Fibroblast of skin of left biceps (primary cell): ENCODE data around the gene LYST.
A peak's percentile ranks its signal among the peaks of the same experiment; 100 is the strongest.

Experiments
- DNase-seq, 2 experiments: peaks; one replicate each; pipeline ENCODE4 v3.0.0-alpha.2; 2013; ENCODE audit warnings: low read depth in 2 of 2

Gene LYST

DNA sequence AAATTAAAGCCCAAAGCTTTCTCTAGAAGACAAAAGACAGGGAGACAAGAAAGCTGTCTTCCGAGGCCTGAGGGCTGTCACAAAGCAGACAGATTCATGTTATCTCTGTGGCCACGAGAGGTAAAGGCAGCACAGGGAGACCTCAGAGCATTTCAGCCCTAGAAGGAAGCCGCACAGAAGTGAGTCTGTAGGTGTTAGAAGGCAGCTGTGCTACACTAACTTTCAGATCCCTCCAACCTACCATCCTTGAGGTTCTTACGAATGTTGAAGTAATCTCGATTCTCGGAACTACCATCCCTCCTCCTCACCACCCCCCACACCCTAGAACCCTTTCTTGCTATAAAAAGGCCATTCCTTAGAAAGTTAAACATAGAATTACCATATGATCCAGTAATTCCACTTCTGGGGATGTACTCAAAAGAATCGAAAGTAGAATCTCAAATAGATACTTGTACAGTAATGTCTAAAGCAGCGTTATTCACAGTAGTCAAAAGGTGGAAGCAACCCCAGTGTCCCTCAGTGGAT is 21.5 kb upstream of the LYST start:
- no peak for DNase-seq

DNA sequence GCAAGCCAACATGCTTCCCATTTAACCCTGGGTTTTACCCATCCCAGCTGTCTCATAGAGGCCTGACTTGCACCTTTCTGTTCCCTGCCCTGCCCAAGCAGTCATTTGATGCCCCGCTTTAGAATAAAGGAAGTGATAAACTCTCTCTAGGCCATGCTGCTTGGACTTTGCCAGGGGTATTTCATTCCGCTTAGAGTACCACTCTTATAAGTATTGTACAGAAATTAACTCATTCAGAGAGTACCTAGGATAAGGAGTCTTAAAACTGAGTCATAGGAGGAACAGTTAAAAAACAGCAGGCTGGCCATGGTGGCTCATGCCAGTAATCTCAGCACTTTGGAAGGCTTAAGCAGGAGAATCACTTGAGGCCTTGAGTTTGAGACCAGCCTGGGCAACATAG is 21.0 kb upstream of the LYST start:
- no peak for DNase-seq

DNA sequence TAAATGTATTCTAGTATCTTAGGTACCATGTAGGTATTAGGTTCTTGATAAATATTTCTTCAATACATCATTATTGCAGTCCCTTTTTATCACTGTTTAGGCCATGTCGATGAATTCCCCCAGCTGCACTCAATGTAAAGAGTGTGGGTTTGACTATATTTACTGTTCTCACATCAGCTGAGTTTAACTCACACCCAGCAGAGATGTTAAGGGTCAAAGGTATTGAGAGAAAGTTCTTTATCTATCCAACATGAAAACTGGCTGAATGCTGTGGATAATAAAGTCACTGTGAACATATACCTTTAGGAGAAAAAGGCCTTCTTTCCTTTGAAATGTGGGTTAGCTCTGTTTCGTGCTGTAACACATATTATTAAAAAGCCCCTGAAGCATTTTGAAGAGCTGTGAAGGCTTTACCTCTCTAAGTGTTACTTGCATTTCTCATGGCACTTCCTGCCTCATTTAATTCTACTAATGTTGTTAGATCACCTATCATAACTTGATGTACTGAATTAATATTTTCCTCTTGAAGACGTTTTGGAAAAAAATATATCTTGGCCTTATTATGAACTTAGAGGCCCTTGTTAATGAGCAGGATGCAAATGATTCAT is 19.1 kb upstream of the LYST start:
- DNase-seq: no peak

DNA sequence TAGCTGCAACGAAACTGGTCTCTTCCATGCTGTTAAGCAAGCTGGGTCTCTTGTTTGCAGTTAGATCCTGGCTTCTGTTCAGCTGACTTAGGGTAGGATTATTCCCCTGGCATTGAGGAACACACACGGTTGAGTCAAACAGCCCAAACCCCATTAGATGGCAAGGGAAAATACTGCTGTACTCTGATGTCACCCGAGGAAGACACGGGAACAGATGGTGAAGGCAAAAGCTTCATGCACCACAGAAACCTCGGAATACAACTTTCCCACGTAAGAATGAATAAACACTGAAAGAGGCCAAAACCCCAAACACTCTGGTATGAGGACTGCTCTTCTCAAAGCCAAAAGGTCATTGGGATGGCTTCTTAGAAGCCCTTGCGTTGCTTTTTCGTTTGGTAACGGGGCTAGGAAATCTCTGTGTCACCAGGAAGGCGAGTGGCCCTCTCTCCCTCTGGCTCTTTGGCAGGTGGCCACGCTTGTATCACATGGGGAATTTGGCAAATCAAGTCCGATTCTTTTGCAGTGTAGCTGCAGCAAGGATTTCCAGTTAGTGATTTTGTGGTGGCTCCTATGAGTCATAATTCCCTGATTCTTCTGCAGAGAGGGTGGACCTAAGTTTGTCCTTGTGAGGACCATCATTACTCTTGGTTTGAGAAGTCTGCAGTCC is 16.7 kb upstream of the LYST start:
- peak; percentile 78 for DNase-seq

DNA sequence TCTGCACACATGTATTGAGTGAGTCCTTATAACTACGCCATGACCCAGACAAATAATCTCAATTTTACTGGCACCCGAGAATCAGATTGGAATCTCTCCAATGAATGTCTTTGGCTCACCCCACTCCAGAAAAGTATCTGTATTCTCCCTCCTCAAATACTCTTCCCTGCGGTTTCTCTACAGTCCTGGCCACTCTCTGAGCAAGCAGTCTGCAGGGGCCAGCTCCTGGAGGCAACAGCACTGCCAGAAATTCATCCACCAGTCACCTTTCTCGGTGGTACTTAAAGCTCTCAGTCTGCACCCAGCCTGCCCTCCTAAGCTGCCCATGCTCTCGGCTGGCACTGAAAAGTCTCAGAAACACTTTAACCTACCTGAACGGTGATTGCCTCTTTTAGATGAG is 16.1 kb upstream of the LYST start:
- no peak for DNase-seq

DNA sequence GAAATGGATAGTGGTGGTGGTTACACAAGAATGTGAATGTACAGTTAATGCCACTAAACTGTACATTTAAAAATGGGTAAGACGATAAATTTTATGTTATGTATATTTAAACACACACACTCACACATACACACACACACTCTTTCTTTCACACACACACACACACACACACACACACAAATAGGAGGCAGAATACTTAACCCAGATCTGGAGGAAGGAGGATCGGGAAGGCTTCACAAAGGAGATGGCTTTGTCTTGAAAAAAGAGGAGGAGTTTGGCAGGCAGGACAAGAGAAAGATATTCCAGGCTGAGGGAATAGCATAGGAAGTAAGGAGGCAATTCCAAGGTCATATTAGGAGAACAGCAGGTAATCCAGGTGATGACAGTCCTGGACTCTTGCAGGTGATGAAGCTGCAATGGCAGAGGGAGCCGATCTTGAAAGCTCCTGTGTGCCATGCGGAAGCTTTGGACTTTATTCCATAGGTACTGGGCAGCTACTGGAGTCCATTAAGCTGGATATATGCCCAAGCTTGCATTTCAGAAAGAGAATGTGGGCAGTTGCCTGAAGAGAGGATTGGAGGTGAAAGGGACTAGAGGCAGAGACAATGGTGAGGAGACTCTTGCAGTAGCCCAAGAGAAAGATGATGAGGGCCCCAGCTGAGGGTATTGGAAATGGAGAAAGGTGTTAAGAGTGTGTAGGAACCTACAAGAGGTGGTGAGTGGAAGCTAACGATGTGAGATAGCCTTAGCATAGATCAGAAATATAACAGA is 15.4 kb upstream of the LYST start:
- no peak for DNase-seq

DNA sequence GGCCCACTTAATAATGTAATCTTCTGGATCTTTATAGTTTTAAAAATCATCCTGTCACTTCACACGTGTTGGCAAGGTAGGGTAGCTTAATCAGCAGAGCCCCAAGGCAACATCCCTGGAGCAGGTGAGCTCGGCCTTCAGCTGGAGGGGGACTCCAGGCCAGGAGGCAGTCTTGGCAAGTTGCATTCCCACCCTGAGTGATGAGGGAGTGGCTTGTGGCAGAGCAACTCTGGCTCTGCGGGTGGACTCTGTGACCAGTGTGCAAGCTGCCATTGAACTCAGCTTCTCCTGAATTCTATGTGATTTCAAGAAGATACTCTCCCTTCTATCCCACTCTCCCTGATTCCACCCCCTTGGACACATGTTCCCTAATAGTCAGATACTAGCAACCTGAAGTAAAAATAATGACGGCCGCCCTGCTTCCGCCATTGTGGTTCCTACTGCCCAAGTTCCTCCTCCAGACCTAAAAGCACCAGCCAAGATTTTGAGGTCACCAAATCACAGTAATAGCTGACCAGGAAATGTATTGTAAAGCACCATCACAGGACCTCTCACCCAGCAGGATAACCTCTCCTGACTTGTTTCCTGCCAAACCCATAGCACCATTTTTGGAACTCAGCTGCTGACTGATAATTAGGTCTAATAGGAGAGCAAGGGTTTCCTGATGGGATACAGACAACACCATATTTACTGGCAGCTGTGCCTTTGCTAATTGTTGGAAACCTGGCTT is 11.5 kb upstream of the LYST start:
- no peak for DNase-seq

DNA sequence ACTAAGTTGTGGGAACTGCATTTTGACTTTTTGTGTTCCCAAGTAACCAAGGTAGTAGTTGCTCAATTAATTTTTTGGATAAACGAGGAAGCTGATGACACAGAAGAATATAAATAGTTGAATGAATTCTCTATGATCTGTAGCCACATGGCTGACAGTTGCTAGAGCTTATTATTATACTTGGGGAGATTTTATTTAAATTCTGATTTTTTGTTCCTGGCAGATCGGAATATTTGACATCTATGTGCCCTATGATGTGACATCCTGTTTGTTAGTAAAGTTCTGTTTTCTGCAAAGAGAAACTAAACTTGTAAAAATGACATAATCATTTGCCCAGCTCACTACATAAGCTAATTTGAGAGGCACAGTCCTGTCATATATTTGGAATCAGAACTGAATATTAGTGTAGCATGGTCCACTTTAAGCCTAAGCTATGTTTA is 9.7 kb upstream of the LYST start:
- DNase-seq: no peak

DNA sequence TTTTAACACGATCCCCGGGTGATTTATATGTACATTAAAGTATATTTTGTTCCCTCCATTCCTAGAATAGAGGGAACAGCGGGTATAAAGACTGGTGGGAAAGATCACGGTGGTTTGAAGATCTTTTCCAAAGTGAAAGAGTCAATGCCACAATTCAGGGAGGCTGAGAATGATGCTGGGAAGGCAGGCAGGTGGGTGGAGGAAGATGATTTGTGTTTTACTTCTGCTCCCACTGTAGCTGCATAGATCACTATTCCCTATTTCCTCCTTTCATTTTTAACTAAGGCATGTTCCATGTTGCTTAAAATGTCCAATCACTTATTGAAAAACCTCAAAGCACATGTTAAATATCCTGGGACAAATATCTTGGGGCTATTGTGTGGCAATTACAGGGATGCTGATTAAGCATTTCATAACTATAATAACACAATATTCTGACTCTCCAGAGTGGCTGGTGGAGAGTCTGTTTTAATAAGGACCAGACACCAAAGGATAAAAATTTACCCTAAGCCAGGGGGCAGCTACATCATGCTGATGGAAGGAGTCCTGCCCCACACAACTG is 8.4 kb upstream of the LYST start:
- no peak for DNase-seq

DNA sequence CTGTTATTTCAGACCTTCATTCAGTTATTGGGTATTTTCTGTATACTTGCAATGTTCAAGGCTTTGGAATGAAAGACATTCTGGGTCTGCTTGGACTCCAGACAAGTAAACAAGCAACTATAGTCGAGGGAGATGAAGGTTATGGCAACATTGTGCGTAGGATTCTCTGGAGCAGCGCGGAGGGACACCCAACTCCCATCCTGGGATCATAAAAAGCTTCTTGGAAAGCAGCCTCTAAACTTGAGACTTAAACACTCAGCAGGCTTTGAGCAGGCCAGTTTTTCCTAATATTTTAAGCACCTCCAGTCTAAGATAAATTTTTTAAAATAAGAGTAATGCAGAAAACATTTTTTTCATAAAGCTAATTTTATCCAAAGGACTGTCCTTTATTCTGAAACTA is 7.6 kb upstream of the LYST start:
- DNase-seq: no peak

DNA sequence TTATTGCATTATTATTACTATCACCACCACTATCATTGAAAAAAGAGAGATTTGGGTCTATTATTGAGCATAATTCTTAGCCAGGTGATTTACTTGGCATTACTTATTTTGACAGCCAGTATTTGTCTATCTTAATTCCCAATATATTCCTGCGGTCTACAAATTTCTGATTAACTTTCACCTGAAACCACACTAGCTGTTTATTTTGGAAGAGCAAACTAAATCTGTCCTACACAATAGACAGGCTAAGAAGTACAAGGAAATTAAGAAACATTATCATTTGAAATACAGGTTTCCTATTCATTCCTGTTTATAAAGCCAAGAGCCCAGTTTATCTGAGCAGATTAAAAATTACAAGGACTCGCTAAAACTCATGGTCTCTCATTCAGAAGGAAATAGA is 6.9 kb upstream of the LYST start:
- no peak for DNase-seq

DNA sequence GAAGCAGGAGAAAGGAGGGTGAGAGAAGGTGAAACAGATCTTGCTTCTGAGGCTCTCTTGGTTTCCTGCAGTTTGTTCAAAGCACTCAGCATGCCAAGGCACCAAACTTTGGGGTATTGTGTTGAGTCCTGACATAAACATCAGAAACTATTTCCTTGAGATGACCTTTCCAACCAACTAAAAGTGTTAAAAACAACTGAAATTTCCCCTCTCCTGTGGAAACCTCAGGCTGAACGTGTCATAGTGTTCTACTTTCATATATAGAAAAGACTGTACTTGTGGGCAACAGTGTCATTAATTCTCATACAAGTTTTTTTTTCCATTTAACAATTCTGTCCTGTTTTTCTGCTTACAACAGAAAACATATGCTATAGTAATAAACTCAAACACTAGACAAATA is 6.3 kb upstream of the LYST start:
- no peak for DNase-seq

DNA sequence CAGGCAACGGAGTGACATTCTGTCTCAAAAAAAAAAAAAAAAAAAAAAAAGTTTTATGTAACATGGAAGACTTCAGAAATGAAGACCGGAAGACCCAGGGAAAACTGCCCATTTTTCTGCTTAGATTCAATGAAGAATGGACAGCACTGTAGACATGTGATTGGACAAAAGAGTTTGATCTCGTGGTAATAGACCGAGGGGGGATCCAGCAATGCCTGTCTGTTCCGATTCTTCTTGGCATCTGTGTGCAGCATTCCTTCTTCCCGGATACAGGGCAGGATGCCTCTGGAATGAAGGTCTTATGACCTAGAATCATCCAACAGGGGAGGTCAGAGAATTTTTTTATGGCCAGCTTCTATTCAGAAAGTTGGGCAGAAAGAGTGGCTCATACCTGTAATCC is 5.6 kb upstream of the LYST start:
- no peak for DNase-seq

DNA sequence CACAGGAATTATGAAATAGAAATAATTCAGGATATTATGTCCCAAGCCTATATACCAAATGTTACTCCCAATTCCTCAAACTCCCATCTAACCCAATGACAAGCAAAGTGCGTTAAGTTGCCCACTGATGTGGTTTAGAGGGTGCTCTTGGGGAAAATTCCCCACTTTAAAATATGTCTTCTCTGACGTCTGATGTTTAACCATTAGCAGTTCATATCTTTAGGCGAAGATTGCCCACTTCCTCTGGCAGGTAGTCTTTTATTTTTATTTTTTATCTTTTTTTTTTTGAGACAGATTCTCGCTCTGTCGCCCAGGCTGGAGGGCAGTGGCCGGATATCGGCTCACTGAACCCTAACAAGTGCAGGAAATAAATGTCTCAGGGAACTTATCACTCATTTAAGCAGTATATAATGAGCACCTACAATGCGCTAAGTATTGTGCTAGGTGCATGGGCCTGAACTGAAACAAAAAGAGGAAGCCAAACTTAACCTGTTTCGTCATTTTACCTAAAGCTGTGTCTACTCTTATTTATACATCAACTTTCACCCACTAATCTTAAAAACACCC is 1.3 kb upstream of the LYST start:
- DNase-seq: no peak

DNA sequence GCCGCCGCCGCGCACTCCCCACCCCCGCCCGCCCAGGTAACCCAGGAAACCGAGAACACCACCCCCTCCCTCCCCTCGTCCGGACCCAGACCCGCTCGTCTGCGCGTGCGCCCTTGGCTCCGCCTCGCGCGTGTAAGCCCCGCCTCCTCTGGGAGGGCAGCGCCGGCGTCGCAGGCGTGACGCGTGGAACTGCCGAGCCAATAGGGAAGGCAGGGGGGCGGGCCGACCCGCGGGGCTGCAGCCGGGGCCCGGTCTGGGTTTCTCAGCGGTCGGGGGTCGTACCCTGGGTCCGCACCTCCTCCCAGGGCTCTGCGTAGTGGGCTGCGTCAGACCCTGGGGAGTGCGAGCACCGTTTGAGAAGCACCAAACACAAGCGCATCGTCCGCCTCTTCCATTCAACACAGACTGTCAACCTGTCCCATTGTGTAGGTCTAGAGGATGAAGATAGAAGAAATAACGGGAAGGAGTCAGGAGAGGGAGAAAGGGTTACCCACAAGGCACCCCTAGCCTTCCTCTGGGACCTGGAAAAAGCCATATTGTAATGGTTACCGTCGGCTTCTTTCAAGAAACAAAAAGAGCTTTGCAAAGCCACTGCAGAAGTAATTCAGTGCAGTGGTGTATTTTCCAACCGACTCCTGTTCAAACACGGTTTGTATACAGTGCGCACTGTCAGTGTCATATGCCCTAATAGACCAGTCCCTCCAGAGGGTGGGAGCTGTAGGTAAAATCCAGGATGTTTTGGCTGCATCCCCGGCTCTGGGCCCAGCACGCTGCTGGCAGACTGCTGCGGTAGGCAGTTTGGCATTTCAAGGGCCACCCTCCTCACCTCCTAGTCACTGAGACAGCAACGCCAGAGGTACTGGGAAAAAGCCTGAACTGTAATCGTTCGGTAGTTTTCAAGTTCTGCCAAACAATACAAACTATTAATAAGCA is 473 bp upstream of the LYST start:
- DNase-seq: peak; percentile 82 to 84

DNA sequence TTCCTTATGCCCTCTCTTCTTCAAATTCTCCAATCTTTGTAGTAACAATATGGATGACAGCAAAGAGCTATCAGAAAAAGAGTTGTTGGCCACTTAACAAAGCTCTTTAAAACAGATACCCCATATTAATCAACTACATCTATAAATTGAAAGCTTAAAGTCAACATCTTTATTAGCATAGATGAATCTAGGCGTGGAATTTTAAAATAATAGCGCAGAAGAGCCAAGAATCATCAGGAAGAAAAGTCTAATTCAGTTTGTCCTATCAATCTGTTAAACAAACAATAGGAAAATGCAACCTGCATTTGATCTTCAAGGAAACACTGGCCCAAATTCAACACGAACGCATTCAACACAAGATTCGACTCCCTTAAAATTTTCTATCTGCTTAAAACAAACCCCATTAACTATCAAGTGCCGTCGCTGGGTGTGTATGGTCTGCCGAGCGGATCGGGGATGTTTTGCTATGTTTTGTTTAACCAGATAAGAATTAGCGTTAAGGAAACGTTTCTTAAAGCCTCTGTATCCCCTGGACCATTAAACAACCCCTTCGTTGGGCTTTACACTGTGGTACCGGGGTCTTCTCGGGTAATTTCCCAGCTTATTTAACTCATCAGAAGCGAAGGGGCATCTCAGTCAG is 1.0 kb downstream of the LYST start:
- no peak for DNase-seq

DNA sequence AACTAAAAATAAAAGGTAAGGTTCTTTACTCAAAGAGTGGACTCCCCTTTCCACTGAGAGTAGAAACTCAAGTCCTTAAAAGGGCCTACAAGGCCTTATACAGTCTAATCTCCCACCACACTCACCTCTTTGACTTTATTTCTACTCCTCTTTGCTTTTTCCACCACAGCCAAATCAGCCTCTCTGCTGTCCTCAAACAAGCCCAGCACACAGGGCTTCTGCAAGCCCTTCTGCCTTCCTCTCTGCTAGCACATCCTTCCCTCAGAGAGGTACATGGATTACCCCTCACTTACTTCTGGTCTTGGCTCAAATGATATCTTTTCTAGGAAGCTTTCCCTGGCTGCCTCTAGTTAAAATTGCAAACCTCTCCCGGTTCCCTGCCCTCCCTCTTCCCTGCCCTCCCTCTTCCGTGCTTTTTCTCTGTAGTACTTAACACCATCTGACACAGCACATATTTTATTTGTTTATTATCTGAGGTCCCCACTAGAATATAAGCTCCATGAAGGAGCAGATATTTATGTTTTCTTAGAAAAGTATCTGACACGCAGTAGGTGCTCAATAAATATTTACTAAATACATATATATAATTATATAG is 1.7 kb downstream of the LYST start:
- DNase-seq: no peak

DNA sequence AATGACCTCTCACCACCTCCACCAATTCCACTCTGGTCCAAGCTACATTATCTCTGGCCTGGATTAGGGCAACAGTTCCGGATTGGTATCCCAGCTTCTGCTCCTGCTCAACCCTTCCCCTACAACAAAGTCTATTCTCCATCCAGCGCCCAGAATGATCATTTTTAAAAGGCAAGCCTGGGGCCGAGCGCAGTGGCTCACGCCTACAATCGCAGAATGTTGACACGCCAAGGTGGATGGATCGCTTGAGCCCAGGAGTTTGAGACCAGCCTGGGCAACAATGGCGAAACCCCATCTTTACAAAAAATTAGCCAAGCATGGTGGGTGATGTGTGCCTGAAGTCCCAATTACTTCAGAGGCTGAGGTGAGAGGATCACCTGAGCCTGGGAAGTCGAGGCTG is 2.2 kb downstream of the LYST start:
- no peak for DNase-seq

DNA sequence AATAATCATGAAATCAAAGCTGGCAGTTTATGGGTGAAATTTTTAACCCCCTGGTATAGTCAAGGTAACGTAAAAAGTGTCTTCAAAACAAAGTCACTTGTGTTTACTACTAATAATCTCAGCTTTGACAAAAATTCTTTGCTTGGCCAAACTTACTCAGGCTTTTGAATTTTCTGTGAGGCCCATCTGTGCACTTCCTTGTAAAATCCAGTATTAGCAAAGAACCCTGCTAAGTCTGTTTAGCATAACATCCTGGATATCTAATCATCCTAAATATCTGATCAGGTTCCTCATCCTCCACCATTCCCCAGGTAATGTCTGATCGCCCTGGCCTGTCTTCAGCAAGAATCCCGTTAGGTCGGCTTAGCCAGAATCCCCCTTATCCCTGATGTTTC is 3.0 kb downstream of the LYST start:
- DNase-seq: no peak

DNA sequence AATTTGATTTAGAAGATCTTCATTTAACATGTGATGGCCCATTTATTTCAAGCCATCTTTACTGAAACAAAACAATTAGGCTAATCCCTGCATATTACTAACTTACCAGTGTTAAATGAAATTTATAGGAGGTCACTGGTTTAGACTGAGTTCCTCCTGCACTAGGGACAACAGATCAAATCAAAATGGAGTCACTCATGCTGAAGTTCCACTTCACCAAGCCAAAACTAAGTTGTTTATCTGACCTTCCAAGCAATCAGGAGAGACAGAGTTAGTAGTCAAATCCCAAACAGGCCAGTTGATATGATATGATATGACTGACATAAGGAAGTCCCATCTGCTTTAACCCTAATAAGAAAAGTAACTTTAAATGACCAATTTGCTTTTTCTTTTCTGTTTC is 4.8 kb downstream of the LYST start:
- no peak for DNase-seq
